K562 (cell line): ENCODE data around the gene RERE. TPM values are rescaled to one million over a fixed set of nuclear protein-coding genes. Genes with fewer than 3 reads are reported as not detected.

Experiments used
- BMI1 ChIP-seq: fragments of 150-350 bp; IDR thresholded peaks from 2 replicates; pipeline ENCODE4 v1.6.1; 2014; ENCODE audit warnings: low read length
- CAMTA2 ChIP-seq: fragments of 250-450 bp; sonication (Bioruptor Pico); conservative IDR thresholded peaks from 2 replicates; pipeline ENCODE4 v1.5.1; 2022
- CBFA2T3 ChIP-seq: fragments of 450-650 bp; IDR thresholded peaks from 2 replicates; pipeline ENCODE4 v1.6.1; 2017
- CCAR2 ChIP-seq: fragments of 200-400 bp; formaldehyde crosslinking; IDR thresholded peaks from 2 replicates; pipeline ENCODE4 v1.6.1; 2017; ENCODE audit warnings: mild to moderate bottlenecking, low read depth, low read length
- CCNT2 ChIP-seq: IDR thresholded peaks from 2 replicates; pipeline ENCODE4 v1.6.1; 2011; ENCODE audit warnings: borderline replicate concordance, low read depth, mild to moderate bottlenecking, moderate library complexity, mixed read lengths, low read length; ENCODE audit not compliant: insufficient read length; ENCODE audit errors: extremely low read depth
- E4F1 ChIP-seq: fragments of 250-450 bp; sonication (Bioruptor Pico); IDR thresholded peaks from 2 replicates; pipeline ENCODE4 v1.5.0; 2021; ENCODE audit warnings: mild to moderate bottlenecking, borderline replicate concordance
- ETV6 ChIP-seq, 3 experiments: fragments of 150-350 bp in 1 of 3; sonication (generic) in 1 of 3; formaldehyde crosslinking in 1 of 3; IDR thresholded peaks; 2 replicates each; pipeline versions ENCODE4 v1.6.1 to v1.8.0; 2014 to 2022; ENCODE audit warnings: borderline replicate concordance in 2 of 3, low read depth in 2 of 3, antibody characterized with exemption in 1 of 3, low read length in 1 of 3, mild to moderate bottlenecking in 1 of 3, missing genetic modification reagents in 1 of 3
- FOXA3 ChIP-seq, 2 experiments: fragments of 450-650 bp in 1 of 2; sonication (generic) in 1 of 2; formaldehyde crosslinking; IDR thresholded peaks in 1 of 2; conservative IDR thresholded peaks in 1 of 2; 2 replicates each; pipeline versions ENCODE4 v1.4.0 to v1.8.0; 2020 to 2022; ENCODE audit warnings: mild to moderate bottlenecking in 2 of 2, missing genetic modification reagents in 1 of 2
- FOXJ2 ChIP-seq: fragments of 200-800 bp; sonication (Bioruptor generic); IDR thresholded peaks from 2 replicates; pipeline ENCODE4 v1.6.1; 2016; ENCODE audit warnings: missing genetic modification characterization, missing compliant biosample characterization
- HDAC2 ChIP-seq: fragments of 450-650 bp; IDR thresholded peaks from 2 replicates; pipeline ENCODE4 v1.6.1; 2016; ENCODE audit warnings: mild to moderate bottlenecking
- HNRNPLL ChIP-seq: fragments of 200-400 bp; formaldehyde crosslinking; IDR thresholded peaks from 2 replicates; pipeline ENCODE4 v1.6.1; 2017; ENCODE audit warnings: low read length, low read depth, mild to moderate bottlenecking; ENCODE audit not compliant: poor library complexity, severe bottlenecking
- PML ChIP-seq: IDR thresholded peaks from 2 replicates; pipeline ENCODE4 v1.6.1; 2012; ENCODE audit warnings: low read length, inconsistent platforms
- PURB ChIP-seq: sonication (generic); formaldehyde crosslinking; IDR thresholded peaks from 2 replicates; pipeline ENCODE4 v1.9.0; 2021; ENCODE audit warnings: low read depth, mild to moderate bottlenecking, missing genetic modification reagents
- RBM39 ChIP-seq: fragments of 200-400 bp; formaldehyde crosslinking; optimal IDR thresholded peaks from 2 replicates; pipeline ENCODE3; 2018; ENCODE audit warnings: low read depth, low read length
- ZBTB11 ChIP-seq, 3 experiments: fragments of 200-800 bp in 1 of 3; fragments of 250-450 bp in 1 of 3; fragments of 450-650 bp in 1 of 3; sonication (Bioruptor Pico) in 1 of 3; sonication (Bioruptor generic) in 1 of 3; formaldehyde crosslinking in 1 of 3; IDR thresholded peaks; 2 replicates each; pipeline versions ENCODE4 v1.6.1 to v1.8.0; 2016 to 2022; ENCODE audit warnings: mild to moderate bottlenecking in 2 of 3, missing genetic modification characterization in 2 of 3, missing compliant biosample characterization in 1 of 3, moderate library complexity in 1 of 3
- ZNF274 ChIP-seq: IDR thresholded peaks from 2 replicates; pipeline ENCODE4 v1.6.1; 2011; ENCODE audit warnings: low read depth, mild to moderate bottlenecking, low read length, moderate library complexity, borderline replicate concordance
- ZNF311 ChIP-seq: fragments of 250-450 bp; sonication (Bioruptor Pico); IDR thresholded peaks from 2 replicates; pipeline ENCODE4 v1.4.0; 2020; ENCODE audit warnings: mild to moderate bottlenecking, moderate library complexity
- ZNF354B ChIP-seq: fragments of 250-450 bp; sonication (Bioruptor Pico); IDR thresholded peaks from 2 replicates; pipeline ENCODE4 v1.4.0; 2020
- ZNF511 ChIP-seq: sonication (generic); formaldehyde crosslinking; IDR thresholded peaks from 2 replicates; pipeline ENCODE4 v1.8.0; 2022; ENCODE audit warnings: mild to moderate bottlenecking, missing genetic modification reagents
- ZNF699 ChIP-seq: fragments of 250-450 bp; sonication (Bioruptor Pico); IDR thresholded peaks from 2 replicates; pipeline ENCODE4 v1.8.0; 2021; ENCODE audit warnings: mild to moderate bottlenecking, moderate library complexity; ENCODE audit not compliant: insufficient replicate concordance
- polyA plus RNA-seq, 8 experiments: library from polyadenylated mRNA; depleted of rRNA in 4 of 8; stranded (reverse) in 5 of 8; unstranded in 3 of 8; fragments of >200 nt; fragmentation: Nextera tagmentation in 2 of 8; fragmentation: Illumina TruSeq in 1 of 8; extraction: Ambion mirVana in 2 of 8; extraction: Trizol in 1 of 8; gene quantifications; 2 replicates each; pipeline versions ENCODE4 v1.2.1 to v1.2.3, GENCODE V29; 2011 to 2014; ENCODE audit warnings: inconsistent platforms in 1 of 8, missing spikeins in 1 of 8
- total RNA-seq, 7 experiments: library from RNA; depleted of rRNA in 6 of 7; stranded (reverse); fragments of >200 nt in 6 of 7; fragmentation: Illumina TruSeq in 2 of 7; extraction: Trizol in 2 of 7; gene quantifications; 2 replicates each; pipeline versions ENCODE4 v1.2.1 to v1.2.3, GENCODE V29; 2011 to 2021; ENCODE audit warnings: low replicate concordance in 1 of 7
- TF ChIP-seq, protein P1 (sequence below): sonication (generic); formaldehyde crosslinking; IDR thresholded peaks from 2 replicates; pipeline ENCODE4 v1.8.0; 2023; ENCODE audit warnings: mild to moderate bottlenecking, missing genetic modification reagents

Gene RERE
- total and polyA plus RNA-seq, 9 of the 15 experiments (the other 6 are each of a cell fraction or from before 2014, with no cell fraction given): 3.0 to 51.5 (median 13.4) TPM

GRCh38 chr1:8814865-8815264 lies 2.6 kb downstream of the RERE start (continued):
- no peak for TF ChIP-seq FOXA3 (CRISPR knock-in tag; conservative IDR thresholded peaks at IDR 0.05 in 1 of 2, IDR thresholded peaks at IDR 0.05 in 1 of 2)
- no peak for TF ChIP-seq PML
- no peak for TF ChIP-seq CBFA2T3
- TF ChIP-seq CCNT2: no peak
- no peak for TF ChIP-seq ZNF274
- no peak for TF ChIP-seq ZBTB11 (CRISPR knock-in tag; IDR thresholded peaks at IDR 0.05)
- 0 out of 2 replicates have a peak, but pooled peaks have one; percentile 50 for TF ChIP-seq HDAC2
- TF ChIP-seq PURB (CRISPR knock-in tag): no peak
- no peak for TF ChIP-seq ZNF511 (CRISPR knock-in tag)
- no peak for TF ChIP-seq FOXJ2 (tag)
- TF ChIP-seq ZNF311: no peak
- no peak for TF ChIP-seq BMI1
- no peak for TF ChIP-seq RBM39
- no peak for TF ChIP-seq ZNF354B (CRISPR knock-in tag)
- no peak for TF ChIP-seq HNRNPLL
- TF ChIP-seq CCAR2: no peak
- no peak for TF ChIP-seq E4F1 (CRISPR knock-in tag)
- TF ChIP-seq, protein P1, sequence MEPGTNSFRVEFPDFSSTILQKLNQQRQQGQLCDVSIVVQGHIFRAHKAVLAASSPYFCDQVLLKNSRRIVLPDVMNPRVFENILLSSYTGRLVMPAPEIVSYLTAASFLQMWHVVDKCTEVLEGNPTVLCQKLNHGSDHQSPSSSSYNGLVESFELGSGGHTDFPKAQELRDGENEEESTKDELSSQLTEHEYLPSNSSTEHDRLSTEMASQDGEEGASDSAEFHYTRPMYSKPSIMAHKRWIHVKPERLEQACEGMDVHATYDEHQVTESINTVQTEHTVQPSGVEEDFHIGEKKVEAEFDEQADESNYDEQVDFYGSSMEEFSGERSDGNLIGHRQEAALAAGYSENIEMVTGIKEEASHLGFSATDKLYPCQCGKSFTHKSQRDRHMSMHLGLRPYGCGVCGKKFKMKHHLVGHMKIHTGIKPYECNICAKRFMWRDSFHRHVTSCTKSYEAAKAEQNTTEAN (CRISPR knock-in tag): no peak
- TF ChIP-seq ETV6 (IDR thresholded peaks at IDR 0.05; ENCODE audit: borderline replicate concordance in 1 of 2, low read depth in 2 of 2, low read length in 1 of 2): no peak
- TF ChIP-seq ETV6 (CRISPR knock-in tag; IDR thresholded peaks at IDR 0.05; ENCODE audit: borderline replicate concordance): no peak
- no peak for TF ChIP-seq ZNF699 (CRISPR knock-in tag)
- TF ChIP-seq CAMTA2 (CRISPR knock-in tag): no peak
